ENCODE results near the gene ELMO1. TPM values are rescaled to one million over a fixed set of nuclear protein-coding genes. Genes with fewer than 3 reads are reported as not detected.

Gene ELMO1
- total RNA-seq, 1 experiment from 2014 or later = 0.45 TPM

- in situ Hi-C loops (cut with HindIII; ENCODE audit: low pct_unique_long_range_greater_than_20kb, low sequenced_read_pairs) = no loop called here
- DNase-seq (ENCODE audit: low read depth, low spot score) = no peak
Measured at GRCh38 chr7:36928718-36929117, 519.9 kb downstream of the ELMO1 start.

GRCh38 chr7:36928311-36928710 lies 520.4 kb downstream of the ELMO1 start:
- in situ Hi-C loops (cut with HindIII; ENCODE audit: low pct_unique_long_range_greater_than_20kb, low sequenced_read_pairs) = no loop called here
- no peak for DNase-seq (ENCODE audit: low read depth, low spot score)

GRCh38 chr7:36925691-36926090 lies 523.0 kb downstream of the ELMO1 start:
- in situ Hi-C loops (cut with HindIII; ENCODE audit: low pct_unique_long_range_greater_than_20kb, low sequenced_read_pairs) = no loop called here
- DNase-seq (ENCODE audit: low read depth, low spot score) = no peak

- in situ Hi-C loops (cut with HindIII; ENCODE audit: low pct_unique_long_range_greater_than_20kb, low sequenced_read_pairs) = no loop called here
- no peak for DNase-seq (ENCODE audit: low read depth, low spot score)
Measured at GRCh38 chr7:36925207-36925606, 523.5 kb downstream of the ELMO1 start.

- DNase-seq (ENCODE audit: low read depth, low spot score) = no peak
- in situ Hi-C loops (cut with HindIII; ENCODE audit: low pct_unique_long_range_greater_than_20kb, low sequenced_read_pairs) = no loop called here
Measured at GRCh38 chr7:36923943-36924436, 524.7 kb downstream of the ELMO1 start.

GRCh38 chr7:36923185-36923584 lies 525.5 kb downstream of the ELMO1 start:
- no peak for DNase-seq (ENCODE audit: low read depth, low spot score)
- in situ Hi-C loops (cut with HindIII; ENCODE audit: low pct_unique_long_range_greater_than_20kb, low sequenced_read_pairs) = no loop called here

GRCh38 chr7:36920433-36920832 lies 528.2 kb downstream of the ELMO1 start:
- in situ Hi-C loops (cut with HindIII; ENCODE audit: low pct_unique_long_range_greater_than_20kb, low sequenced_read_pairs) = no loop called here
- no peak for DNase-seq (ENCODE audit: low read depth, low spot score)

- no peak for DNase-seq (ENCODE audit: low read depth, low spot score)
- in situ Hi-C loops (cut with HindIII; ENCODE audit: low pct_unique_long_range_greater_than_20kb, low sequenced_read_pairs) = no loop called here
Measured at GRCh38 chr7:36919738-36920137, 528.9 kb downstream of the ELMO1 start.

- in situ Hi-C loops (cut with HindIII; ENCODE audit: low pct_unique_long_range_greater_than_20kb, low sequenced_read_pairs) = no loop called here
- DNase-seq (ENCODE audit: low read depth, low spot score) = no peak
Measured at GRCh38 chr7:36918591-36918990, 530.1 kb downstream of the ELMO1 start.

- no peak for DNase-seq (ENCODE audit: low read depth, low spot score)
- in situ Hi-C loops (cut with HindIII; ENCODE audit: low pct_unique_long_range_greater_than_20kb, low sequenced_read_pairs) = no loop called here
Measured at GRCh38 chr7:36916619-36917018, 532.0 kb downstream of the ELMO1 start.

- DNase-seq (ENCODE audit: low read depth, low spot score) = no peak
- in situ Hi-C loops (cut with HindIII; ENCODE audit: low pct_unique_long_range_greater_than_20kb, low sequenced_read_pairs) = no loop called here
Measured at GRCh38 chr7:36916116-36916515, 532.5 kb downstream of the ELMO1 start.

- no peak for DNase-seq (ENCODE audit: low read depth, low spot score)
- in situ Hi-C loops (cut with HindIII; ENCODE audit: low pct_unique_long_range_greater_than_20kb, low sequenced_read_pairs) = no loop called here
Measured at GRCh38 chr7:36911788-36912187, 536.9 kb downstream of the ELMO1 start.

GRCh38 chr7:36910859-36911258 lies 537.8 kb downstream of the ELMO1 start:
- in situ Hi-C loops (cut with HindIII; ENCODE audit: low pct_unique_long_range_greater_than_20kb, low sequenced_read_pairs) = no loop called here
- no peak for DNase-seq (ENCODE audit: low read depth, low spot score)

GRCh38 chr7:36910401-36910800 lies 538.3 kb downstream of the ELMO1 start:
- DNase-seq (ENCODE audit: low read depth, low spot score) = no peak
- in situ Hi-C loops (cut with HindIII; ENCODE audit: low pct_unique_long_range_greater_than_20kb, low sequenced_read_pairs) = no loop called here

GRCh38 chr7:36906956-36907635 lies 541.6 kb downstream of the ELMO1 start:
- no peak for DNase-seq (ENCODE audit: low read depth, low spot score)
- in situ Hi-C loops (cut with HindIII; ENCODE audit: low pct_unique_long_range_greater_than_20kb, low sequenced_read_pairs) = no loop called here

GRCh38 chr7:36906448-36906847 lies 542.2 kb downstream of the ELMO1 start:
- DNase-seq (ENCODE audit: low read depth, low spot score) = no peak
- in situ Hi-C loops (cut with HindIII; ENCODE audit: low pct_unique_long_range_greater_than_20kb, low sequenced_read_pairs) = no loop called here

- DNase-seq (ENCODE audit: low read depth, low spot score) = no peak
- in situ Hi-C loops (cut with HindIII; ENCODE audit: low pct_unique_long_range_greater_than_20kb, low sequenced_read_pairs) = no loop called here
Measured at GRCh38 chr7:36905841-36906240, 542.8 kb downstream of the ELMO1 start.

GRCh38 chr7:36904802-36905201 lies 543.9 kb downstream of the ELMO1 start:
- DNase-seq (ENCODE audit: low read depth, low spot score) = no peak
- in situ Hi-C loops (cut with HindIII; ENCODE audit: low pct_unique_long_range_greater_than_20kb, low sequenced_read_pairs) = no loop called here

- in situ Hi-C loops (cut with HindIII; ENCODE audit: low pct_unique_long_range_greater_than_20kb, low sequenced_read_pairs) = no loop called here
- DNase-seq (ENCODE audit: low read depth, low spot score) = no peak
Measured at GRCh38 chr7:36904101-36904500, 544.6 kb downstream of the ELMO1 start.

All from SK-MEL-5 (cell line).